CD4-positive, alpha-beta T cell (primary cell): ENCODE measurements around the gene LMO7. TPM values are rescaled to one million over a fixed set of nuclear protein-coding genes. Genes with fewer than 3 reads are reported as not detected.

Experiments used
- ATAC-seq: fragments of 200-7000 bp; cut with Tn5 transposase; one replicate; pipeline ENCODE4 v1.10.0; 2022; ENCODE audit warnings: mild to moderate bottlenecking; ENCODE audit not compliant: poor library complexity
- CTCF ChIA-PET: fragments of 350-600 bp; sonication (Branson Sonifier 250); formaldehyde crosslinking; loops from one replicate; lab custom pipeline; 2021; ENCODE audit warnings: antibody characterized with exemption, inconsistent platforms; lab: Charles Lee
- POLR2A ChIA-PET: fragments of 350-600 bp; sonication (Branson Sonifier 250); formaldehyde crosslinking; loops from one replicate; lab custom pipeline; 2021; ENCODE audit warnings: antibody characterized with exemption, inconsistent platforms; lab: Charles Lee
- DNase-seq, 14 experiments: peaks; one replicate each; pipeline ENCODE4 v3.0.0-alpha.2; 2013 to 2020; ENCODE audit warnings: mixed read lengths in 2 of 14
- H3K27ac ChIP-seq, 2 donors: one replicate each; pipeline versions ENCODE4 v1.5.1 to v1.7.0; 2013; ENCODE audit warnings: low read length in 2 of 2, low read depth in 1 of 2, mild to moderate bottlenecking in 1 of 2
- H3K27me3 ChIP-seq, 2 experiments: 1 replicate in 1 of 2; 2 replicates in 1 of 2; pipeline versions ENCODE4 v1.6.1 to v1.7.0; 2013; ENCODE audit warnings: low read length in 2 of 2, control low read depth in 1 of 2, mild to moderate bottlenecking in 1 of 2, moderate library complexity in 1 of 2; ENCODE audit not compliant: insufficient read depth in 2 of 2, control insufficient read depth in 1 of 2
- H3K36me3 ChIP-seq: one replicate; pipeline ENCODE4 v1.6.1; 2013; ENCODE audit warnings: low read length, control low read depth; ENCODE audit not compliant: insufficient read depth
- H3K4me1 ChIP-seq: one replicate; pipeline ENCODE4 v1.6.1; 2013; ENCODE audit warnings: low read length, control low read depth; ENCODE audit not compliant: insufficient read depth
- H3K4me3 ChIP-seq: one replicate; pipeline ENCODE4 v1.5.1; 2013; ENCODE audit warnings: mild to moderate bottlenecking, low read length, moderate library complexity
- H3K9me3 ChIP-seq, 2 experiments: 1 replicate in 1 of 2; 2 replicates in 1 of 2; pipeline versions ENCODE4 v1.6.1 to v1.7.0; 2013; ENCODE audit warnings: low read length in 2 of 2, mild to moderate bottlenecking in 2 of 2, control low read depth in 1 of 2, moderate library complexity in 1 of 2; ENCODE audit not compliant: control insufficient read depth in 1 of 2, insufficient read depth in 1 of 2
- H3K27ac Mint-ChIP-seq: one replicate; pipeline ENCODE4 v1.8.0; 2020; ENCODE audit warnings: mixed read lengths
- H3K27me3 Mint-ChIP-seq: one replicate; pipeline ENCODE4 v1.8.0; 2021; ENCODE audit warnings: mixed read lengths
- H3K36me3 Mint-ChIP-seq: one replicate; pipeline ENCODE4 v1.8.0; 2021; ENCODE audit warnings: low read depth, mixed read lengths
- H3K4me1 Mint-ChIP-seq: one replicate; pipeline ENCODE4 v1.8.0; 2021; ENCODE audit warnings: low read depth, mixed read lengths
- H3K4me3 Mint-ChIP-seq: one replicate; pipeline ENCODE4 v1.8.0; 2020; ENCODE audit warnings: mild to moderate bottlenecking, mixed read lengths
- H3K9me3 Mint-ChIP-seq: one replicate; pipeline ENCODE4 v1.8.0; 2020; ENCODE audit warnings: mixed read lengths
- intact Hi-C, 2 experiments: fragments of 100-400 bp; cut with DNase I in 1 of 2; cut with micrococcal nuclease in 1 of 2; formaldehyde crosslinking; loops; one replicate each; pipeline versions ENCODE4 v1.15.1 to v1.9.0; 2023 to 2025; cut with DNase I, micrococcal nuclease
- total RNA-seq, 174 experiments: library from RNA in 2 of 174; stranded (reverse) in 2 of 174; gene quantifications; one replicate each; pipeline ENCODE4 v1.2.3 and lab custom pipeline; 2021 to 2026
- TF ChIP-seq, protein P1 (sequence below): fragments of 200-600 bp; IDR thresholded peaks from one replicate; pipeline ENCODE4 v1.8.0; 2022; ENCODE audit warnings: antibody characterized with exemption, mild to moderate bottlenecking

The LMO7 gene
- total RNA-seq, 2 experiments from 2014 or later = 35.2 to 36.3 TPM

DNA sequence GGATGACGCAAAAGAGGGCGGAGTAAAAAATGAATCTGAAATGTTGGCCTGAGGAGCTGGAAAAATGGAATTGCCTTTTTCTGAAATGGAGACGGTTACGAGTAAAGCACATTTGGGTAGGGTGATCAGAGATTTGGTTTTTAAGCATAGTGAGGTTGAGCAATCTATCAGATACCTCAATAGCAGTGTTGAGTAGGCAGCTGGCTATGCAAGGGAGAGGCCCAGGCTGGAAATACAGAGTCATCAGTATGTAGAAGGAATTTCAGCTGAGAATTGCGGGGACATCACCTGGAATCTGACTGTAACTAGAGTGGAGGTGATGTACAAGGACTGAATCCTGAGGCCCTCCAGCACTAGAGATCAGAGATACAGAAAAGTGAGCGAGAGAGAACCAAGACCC, 224.8 kb downstream of the LMO7 start:
- no peak for DNase-seq
- H3K4me3 Mint-ChIP-seq = no peak overlapping the region
- H3K27me3 Mint-ChIP-seq = no peaks in the 10 kb centered on the region
- H3K4me1 Mint-ChIP-seq = no peaks in the 10 kb centered on the region
- intact Hi-C loops = no loop called here
- POLR2A ChIA-PET = no interaction called here
- Histone ChIP-seq H3K9me3 (no peaks in the 10 kb centered on the region), H3K27ac (no peak overlapping the region), H3K4me1 (no peaks in the 10 kb centered on the region), H3K27me3 (no peaks in the 10 kb centered on the region), H3K4me3 (no peak overlapping the region), H3K36me3 (no peaks in the 10 kb centered on the region)
- no peak for ATAC-seq
- peaks cover 17% of the 10 kb centered on the region for H3K36me3 Mint-ChIP-seq
- TF ChIP-seq, protein P1, sequence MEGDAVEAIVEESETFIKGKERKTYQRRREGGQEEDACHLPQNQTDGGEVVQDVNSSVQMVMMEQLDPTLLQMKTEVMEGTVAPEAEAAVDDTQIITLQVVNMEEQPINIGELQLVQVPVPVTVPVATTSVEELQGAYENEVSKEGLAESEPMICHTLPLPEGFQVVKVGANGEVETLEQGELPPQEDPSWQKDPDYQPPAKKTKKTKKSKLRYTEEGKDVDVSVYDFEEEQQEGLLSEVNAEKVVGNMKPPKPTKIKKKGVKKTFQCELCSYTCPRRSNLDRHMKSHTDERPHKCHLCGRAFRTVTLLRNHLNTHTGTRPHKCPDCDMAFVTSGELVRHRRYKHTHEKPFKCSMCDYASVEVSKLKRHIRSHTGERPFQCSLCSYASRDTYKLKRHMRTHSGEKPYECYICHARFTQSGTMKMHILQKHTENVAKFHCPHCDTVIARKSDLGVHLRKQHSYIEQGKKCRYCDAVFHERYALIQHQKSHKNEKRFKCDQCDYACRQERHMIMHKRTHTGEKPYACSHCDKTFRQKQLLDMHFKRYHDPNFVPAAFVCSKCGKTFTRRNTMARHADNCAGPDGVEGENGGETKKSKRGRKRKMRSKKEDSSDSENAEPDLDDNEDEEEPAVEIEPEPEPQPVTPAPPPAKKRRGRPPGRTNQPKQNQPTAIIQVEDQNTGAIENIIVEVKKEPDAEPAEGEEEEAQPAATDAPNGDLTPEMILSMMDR = no peak
- no peak overlapping the region for H3K27ac Mint-ChIP-seq
- CTCF ChIA-PET = interaction anchor here (2.6 kb wide), 1 partner anchor 9 kb away, joined by 11 read pairs; no protein-coding TSS in a partner anchor
- no peaks in the 10 kb centered on the region for H3K9me3 Mint-ChIP-seq

DNA sequence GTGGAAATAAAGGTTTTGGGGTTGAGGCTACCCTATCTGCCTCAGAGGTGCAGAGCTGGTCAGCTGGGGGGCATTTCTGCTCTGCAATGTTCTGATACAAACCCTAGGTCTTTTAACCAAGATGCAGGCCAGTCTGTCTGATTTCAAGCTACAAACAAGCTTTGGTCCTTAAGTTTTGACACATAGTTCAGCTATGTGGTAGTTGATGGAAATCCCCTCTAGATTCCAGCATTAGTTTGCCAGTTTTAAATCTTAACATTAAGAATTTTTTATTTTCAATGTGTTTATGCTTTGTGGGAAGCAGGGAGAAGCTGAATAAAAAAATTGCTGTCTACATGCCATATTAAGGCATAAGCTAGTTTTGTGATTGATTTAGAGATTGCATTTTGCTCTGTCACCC, 225.7 kb downstream of the LMO7 start:
- H3K27ac Mint-ChIP-seq = no peak overlapping the region
- intact Hi-C loops = no loop called here

DNA sequence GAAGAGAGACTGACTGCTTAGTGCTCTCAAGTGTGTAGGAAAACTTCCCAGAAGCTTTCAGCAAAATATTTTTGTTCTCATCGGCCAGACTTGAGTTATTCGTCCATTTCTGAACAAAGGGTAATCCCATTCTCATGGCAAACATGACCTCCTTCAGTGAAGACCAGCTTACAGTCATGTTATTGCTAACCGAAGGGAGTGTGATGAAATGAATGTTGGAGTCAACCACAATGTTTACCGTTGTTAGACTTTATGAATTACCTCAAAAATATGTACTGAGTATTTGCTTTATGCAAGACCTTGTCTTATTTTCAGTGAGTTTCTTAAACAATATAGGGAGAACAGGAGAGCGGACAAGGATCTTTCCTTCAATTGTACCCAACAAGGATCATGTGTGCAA, 228.6 kb downstream of the LMO7 start:
- DNase-seq = no peak
- no peaks in the 10 kb centered on the region for H3K36me3 ChIP-seq
- TF ChIP-seq, protein P1 = no peak
- Mint-ChIP-seq H3K36me3 (no peaks in the 10 kb centered on the region), H3K27me3 (no peaks in the 10 kb centered on the region), H3K9me3 (no peaks in the 10 kb centered on the region), H3K4me1 (peaks cover 4% of the 10 kb centered on the region), H3K27ac (no peak overlapping the region), H3K4me3 (no peak overlapping the region)
- H3K9me3 ChIP-seq = no peaks in the 10 kb centered on the region
- POLR2A ChIA-PET = no interaction called here
- no peak overlapping the region for H3K4me3 ChIP-seq
- intact Hi-C loops = no loop called here
- H3K27me3 ChIP-seq = peaks cover 0 to under 1% of the 10 kb centered on the region in 2 experiments
- no peak for ATAC-seq
- no peaks in the 10 kb centered on the region for H3K4me1 ChIP-seq
- H3K27ac ChIP-seq = no peak overlapping the region
- CTCF ChIA-PET = interaction anchor here (1.6 kb wide), 1 partner anchor 12 kb away, joined by 6 read pairs; no protein-coding TSS in a partner anchor

More for the DNA sequence above, 225.7 kb downstream of the LMO7 start:
- Mint-ChIP-seq H3K27me3 (no peaks in the 10 kb centered on the region), H3K4me3 (no peak overlapping the region), H3K36me3 (peaks cover 8% of the 10 kb centered on the region), H3K9me3 (no peaks in the 10 kb centered on the region), H3K4me1 (no peaks in the 10 kb centered on the region)
- no peaks in the 10 kb centered on the region for H3K36me3 ChIP-seq
- ChIA-PET CTCF (interaction anchor here (2.6 kb wide), 1 partner anchor 8 kb away, joined by 11 read pairs; no protein-coding TSS in a partner anchor), POLR2A (no interaction called here)
- TF ChIP-seq, protein P1 = no peak
- no peak overlapping the region for H3K27ac ChIP-seq
- no peaks in the 10 kb centered on the region for H3K9me3 ChIP-seq
- DNase-seq (no peak), ATAC-seq (no peak)
- H3K27me3 ChIP-seq = no peaks in the 10 kb centered on the region
- H3K4me1 ChIP-seq = no peaks in the 10 kb centered on the region
- no peak overlapping the region for H3K4me3 ChIP-seq
